GM21786 (cell line): Measurements from ENCODE around the gene R3HDM2.
A peak's percentile ranks its signal among the peaks of the same experiment; 100 is the strongest.
"Not testable (repeated sequence)": the region's sequence is repeated elsewhere in the genome, so short reads cannot be mapped to it uniquely, and the experiment has no call there.

Experiments
- ATAC-seq: cut with Tn5 transposase; IDR thresholded peaks from one replicate; pipeline ENCODE4 v1.9.1; 2021; ENCODE audit not compliant: unreplicated experiment

Gene R3HDM2

GRCh38 chr12:57336299-57336698 is 94.5 kb downstream of the R3HDM2 start:
- not testable (repeated sequence) for ATAC-seq

GRCh38 chr12:57334219-57334618 is 96.6 kb downstream of the R3HDM2 start:
- ATAC-seq = no peak

- no peak for ATAC-seq
These were observed 98.1 kb downstream of the R3HDM2 start for GRCh38 chr12:57332646-57333312.

- no peak for ATAC-seq
These were observed 99.9 kb downstream of the R3HDM2 start for GRCh38 chr12:57330992-57331391.

- ATAC-seq = no peak
These were observed 101.6 kb downstream of the R3HDM2 start for GRCh38 chr12:57329219-57329618.

- no peak for ATAC-seq
These were observed 105.4 kb downstream of the R3HDM2 start for GRCh38 chr12:57325395-57325794.

- ATAC-seq = no peak
These were observed 107.4 kb downstream of the R3HDM2 start for GRCh38 chr12:57323416-57323815.

- ATAC-seq = no peak
These were observed 110.2 kb downstream of the R3HDM2 start for GRCh38 chr12:57320639-57321038.

- no peak for ATAC-seq
These were observed 111.0 kb downstream of the R3HDM2 start for GRCh38 chr12:57319678-57320469.

GRCh38 chr12:57315681-57316080 is 115.2 kb downstream of the R3HDM2 start:
- no peak for ATAC-seq

- not testable (repeated sequence) for ATAC-seq
These were observed 118.6 kb downstream of the R3HDM2 start for GRCh38 chr12:57312287-57312686.

- ATAC-seq = no peak
These were observed 121.4 kb downstream of the R3HDM2 start for GRCh38 chr12:57309420-57309819.

- ATAC-seq = no peak
These were observed 129.8 kb downstream of the R3HDM2 start for GRCh38 chr12:57300961-57301584.

GRCh38 chr12:57299514-57300016 is 131.3 kb downstream of the R3HDM2 start:
- ATAC-seq = no peak

- no peak for ATAC-seq
These were observed 134.6 kb downstream of the R3HDM2 start for GRCh38 chr12:57296291-57296690.

- ATAC-seq = not testable (repeated sequence)
These were observed 148.8 kb downstream of the R3HDM2 start for GRCh38 chr12:57282073-57282472.

- peak; percentile 94 for ATAC-seq
These were observed 150.4 kb downstream of the R3HDM2 start for GRCh38 chr12:57280211-57281062.

- ATAC-seq = no peak
These were observed 152.1 kb downstream of the R3HDM2 start for GRCh38 chr12:57278465-57279381.

GRCh38 chr12:57276935-57277563 is 153.8 kb downstream of the R3HDM2 start:
- no peak for ATAC-seq
